ENCODE data around the gene PTPN3.

- TF ChIP-seq, protein P1, sequence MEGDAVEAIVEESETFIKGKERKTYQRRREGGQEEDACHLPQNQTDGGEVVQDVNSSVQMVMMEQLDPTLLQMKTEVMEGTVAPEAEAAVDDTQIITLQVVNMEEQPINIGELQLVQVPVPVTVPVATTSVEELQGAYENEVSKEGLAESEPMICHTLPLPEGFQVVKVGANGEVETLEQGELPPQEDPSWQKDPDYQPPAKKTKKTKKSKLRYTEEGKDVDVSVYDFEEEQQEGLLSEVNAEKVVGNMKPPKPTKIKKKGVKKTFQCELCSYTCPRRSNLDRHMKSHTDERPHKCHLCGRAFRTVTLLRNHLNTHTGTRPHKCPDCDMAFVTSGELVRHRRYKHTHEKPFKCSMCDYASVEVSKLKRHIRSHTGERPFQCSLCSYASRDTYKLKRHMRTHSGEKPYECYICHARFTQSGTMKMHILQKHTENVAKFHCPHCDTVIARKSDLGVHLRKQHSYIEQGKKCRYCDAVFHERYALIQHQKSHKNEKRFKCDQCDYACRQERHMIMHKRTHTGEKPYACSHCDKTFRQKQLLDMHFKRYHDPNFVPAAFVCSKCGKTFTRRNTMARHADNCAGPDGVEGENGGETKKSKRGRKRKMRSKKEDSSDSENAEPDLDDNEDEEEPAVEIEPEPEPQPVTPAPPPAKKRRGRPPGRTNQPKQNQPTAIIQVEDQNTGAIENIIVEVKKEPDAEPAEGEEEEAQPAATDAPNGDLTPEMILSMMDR (IDR thresholded peaks at IDR 0.05), result no peak
- no peak for TF ChIP-seq POLR2A (IDR thresholded peaks at IDR 0.05)
Observed at GRCh38 chr9:109466623-109467590, 31.2 kb downstream of the PTPN3 start.
